Measurements from ENCODE around the gene ATRNL1.
"Not testable (repeated sequence)": the region's sequence is repeated elsewhere in the genome, so short reads cannot be mapped to it uniquely, and the experiment has no call there.

DNA sequence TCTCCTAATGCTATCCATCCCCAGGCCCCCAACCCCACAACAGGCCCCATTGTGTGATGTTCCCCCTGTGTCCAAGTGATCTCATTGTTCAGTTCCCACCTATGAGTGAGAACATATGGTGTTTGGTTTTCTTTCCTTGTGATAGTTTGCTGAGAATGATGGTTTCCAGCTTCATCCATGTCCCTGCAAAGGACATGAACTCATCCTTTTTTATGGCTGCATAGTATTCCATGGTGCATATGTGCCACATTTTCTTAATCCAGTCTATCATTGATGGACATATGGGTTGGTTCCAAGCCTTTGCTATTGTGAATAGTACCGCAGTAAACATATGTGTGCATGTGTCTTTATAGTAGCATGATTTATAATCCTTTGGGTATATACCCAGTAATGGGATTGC lies 160.6 kb downstream of the ATRNL1 start:
- TF ChIP-seq POLR2A (IDR thresholded peaks at IDR 0.05) = not testable (repeated sequence)
- TF ChIP-seq, protein P1, sequence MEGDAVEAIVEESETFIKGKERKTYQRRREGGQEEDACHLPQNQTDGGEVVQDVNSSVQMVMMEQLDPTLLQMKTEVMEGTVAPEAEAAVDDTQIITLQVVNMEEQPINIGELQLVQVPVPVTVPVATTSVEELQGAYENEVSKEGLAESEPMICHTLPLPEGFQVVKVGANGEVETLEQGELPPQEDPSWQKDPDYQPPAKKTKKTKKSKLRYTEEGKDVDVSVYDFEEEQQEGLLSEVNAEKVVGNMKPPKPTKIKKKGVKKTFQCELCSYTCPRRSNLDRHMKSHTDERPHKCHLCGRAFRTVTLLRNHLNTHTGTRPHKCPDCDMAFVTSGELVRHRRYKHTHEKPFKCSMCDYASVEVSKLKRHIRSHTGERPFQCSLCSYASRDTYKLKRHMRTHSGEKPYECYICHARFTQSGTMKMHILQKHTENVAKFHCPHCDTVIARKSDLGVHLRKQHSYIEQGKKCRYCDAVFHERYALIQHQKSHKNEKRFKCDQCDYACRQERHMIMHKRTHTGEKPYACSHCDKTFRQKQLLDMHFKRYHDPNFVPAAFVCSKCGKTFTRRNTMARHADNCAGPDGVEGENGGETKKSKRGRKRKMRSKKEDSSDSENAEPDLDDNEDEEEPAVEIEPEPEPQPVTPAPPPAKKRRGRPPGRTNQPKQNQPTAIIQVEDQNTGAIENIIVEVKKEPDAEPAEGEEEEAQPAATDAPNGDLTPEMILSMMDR (IDR thresholded peaks at IDR 0.05) = not testable (repeated sequence)
